Kidney epithelial cell (primary cell): Measurements from ENCODE around the gene COBL. TPM values are rescaled to one million over a fixed set of nuclear protein-coding genes. Genes with fewer than 3 reads are reported as not detected.

Source experiments
- DNase-seq: peaks from one replicate; pipeline ENCODE4 v3.0.0-alpha.2; 2010; ENCODE audit warnings: low read depth
- H3K27me3 ChIP-seq: 2 replicates; pipeline ENCODE4 v1.6.0; 2011; ENCODE audit warnings: low read length; ENCODE audit not compliant: control insufficient read depth, insufficient read depth
- H3K36me3 ChIP-seq: 2 replicates; pipeline ENCODE4 v1.5.1; 2011; ENCODE audit warnings: low read length; ENCODE audit not compliant: control insufficient read depth, insufficient read depth
- H3K4me3 ChIP-seq: 2 replicates; pipeline ENCODE4 v1.5.1; 2011; ENCODE audit warnings: low read depth, mild to moderate bottlenecking, control low read depth, low read length
- CTCF ChIP-seq: IDR thresholded peaks from 2 replicates; pipeline ENCODE4 v1.5.1; 2011; ENCODE audit warnings: mild to moderate bottlenecking, moderate library complexity, low read length, control low read depth, inconsistent platforms; ENCODE audit not compliant: insufficient read depth, poor library complexity, severe bottlenecking
- total RNA-seq: library from RNA; depleted of rRNA; stranded (reverse); fragments of >200 nt; gene quantifications from 2 replicates; pipeline ENCODE4 v1.2.3, GENCODE V29; 2015

The COBL gene
- total RNA-seq, 1 donor from 2014 or later = 7.1 TPM

GRCh38 chr7:51307651-51308210, 8.9 kb downstream of the COBL start:
- no peaks in the 10 kb centered on the region for H3K27me3 ChIP-seq

GRCh38 chr7:51306761-51307160, 9.8 kb downstream of the COBL start:
- Histone ChIP-seq H3K36me3 (no peaks in the 10 kb centered on the region), H3K4me3 (no peak overlapping the region), H3K27me3 (no peaks in the 10 kb centered on the region)
- DNase-seq = no peak
- no peak for TF ChIP-seq CTCF

More at GRCh38 chr7:51307651-51308210, 8.9 kb downstream of the COBL start:
- no peak overlapping the region for H3K4me3 ChIP-seq
- no peak for DNase-seq
- TF ChIP-seq CTCF = no peak
- no peaks in the 10 kb centered on the region for H3K36me3 ChIP-seq

- H3K27me3 ChIP-seq = no peaks in the 10 kb centered on the region
- no peak overlapping the region for H3K4me3 ChIP-seq
- no peaks in the 10 kb centered on the region for H3K36me3 ChIP-seq
- no peak for DNase-seq
- TF ChIP-seq CTCF = no peak
These were observed 11.9 kb downstream of the COBL start for GRCh38 chr7:51304729-51305128.

GRCh38 chr7:51303142-51303525, 13.5 kb downstream of the COBL start:
- Histone ChIP-seq H3K36me3 (no peaks in the 10 kb centered on the region), H3K4me3 (no peak overlapping the region), H3K27me3 (no peaks in the 10 kb centered on the region)
- DNase-seq = no peak
- TF ChIP-seq CTCF = no peak

- no peak for TF ChIP-seq CTCF
- DNase-seq = no peak
- H3K36me3 ChIP-seq = no peaks in the 10 kb centered on the region
- no peaks in the 10 kb centered on the region for H3K27me3 ChIP-seq
- H3K4me3 ChIP-seq = no peak overlapping the region
These were observed 14.8 kb downstream of the COBL start for GRCh38 chr7:51301806-51302205.
